HEK293T (cell line): ENCODE measurements around the gene CTNNB1.

Source experiments
- BHLHE40 ChIP-seq: fragments of 450-650 bp; IDR thresholded peaks from 2 replicates; pipeline ENCODE4 v1.6.1; 2016; ENCODE audit warnings: mild to moderate bottlenecking, moderate library complexity, borderline replicate concordance
- FOXK2 ChIP-seq: fragments of 450-650 bp; IDR thresholded peaks from 2 replicates; pipeline ENCODE4 v1.6.1; 2016; ENCODE audit warnings: mild to moderate bottlenecking
- FOXM1 ChIP-seq: fragments of 450-650 bp; IDR thresholded peaks from 2 replicates; pipeline ENCODE4 v1.6.1; 2017; ENCODE audit warnings: mild to moderate bottlenecking, borderline replicate concordance
- HDGF ChIP-seq: fragments of 450-650 bp; IDR thresholded peaks from 2 replicates; pipeline ENCODE4 v1.6.1; 2017; ENCODE audit warnings: antibody characterized with exemption, borderline replicate concordance
- NFRKB ChIP-seq: fragments of 450-650 bp; IDR thresholded peaks from 2 replicates; pipeline ENCODE4 v1.6.1; 2016; ENCODE audit warnings: mild to moderate bottlenecking, moderate library complexity
- PKNOX1 ChIP-seq: fragments of 450-650 bp; IDR thresholded peaks from 2 replicates; pipeline ENCODE4 v1.6.1; 2016
- SP1 ChIP-seq: fragments of 450-650 bp; IDR thresholded peaks from 2 replicates; pipeline ENCODE4 v1.6.1; 2017
- SUZ12 ChIP-seq: fragments of 450-650 bp; IDR thresholded peaks from 2 replicates; pipeline ENCODE4 v1.6.1; 2016; ENCODE audit warnings: mild to moderate bottlenecking
- TARDBP ChIP-seq: fragments of 450-650 bp; IDR thresholded peaks from 2 replicates; pipeline ENCODE4 v1.6.1; 2016
- ZNF384 ChIP-seq: fragments of 450-650 bp; IDR thresholded peaks from 2 replicates; pipeline ENCODE4 v1.6.1; 2016

GRCh38 chr3:41169023-41169422 lies 30.3 kb upstream of the CTNNB1 start:
- TF ChIP-seq NFRKB (no peak), SP1 (no peak), BHLHE40 (no peak), SUZ12 (no peak), TARDBP (no peak), ZNF384 (no peak), FOXM1 (no peak), FOXK2 (no peak), HDGF (no peak), PKNOX1 (no peak)
